Vagina (tissue), 2 donors: ENCODE results near the gene WFDC2. TPM values are rescaled to one million over a fixed set of nuclear protein-coding genes. Genes with fewer than 3 reads are reported as not detected.
A peak's percentile ranks its signal among the peaks of the same experiment; 100 is the strongest.

Experiments used
- DNase-seq, 2 donors: peaks; one replicate each; pipeline ENCODE4 v3.0.0-alpha.2; 2017; ENCODE audit errors: extremely low spot score in 2 of 2
- H3K27ac ChIP-seq: fragments of 200-600 bp; sonication (generic); one replicate; pipeline ENCODE4 v1.5.1; 2019
- H3K27me3 ChIP-seq: fragments of 200-600 bp; sonication (generic); one replicate; pipeline ENCODE4 v1.5.1; 2019
- H3K36me3 ChIP-seq, 2 donors: fragments of 200-600 bp; sonication (generic); one replicate each; pipeline ENCODE4 v1.5.1; 2017 to 2019
- H3K4me1 ChIP-seq: fragments of 200-600 bp; sonication (generic); one replicate; pipeline ENCODE4 v1.5.1; 2019
- H3K4me3 ChIP-seq, 2 donors: fragments of 200-600 bp; sonication (generic); 1 replicate in 1 of 2; 2 replicates in 1 of 2; pipeline ENCODE4 v1.5.1; 2016 to 2019
- H3K9me3 ChIP-seq: fragments of 200-600 bp; sonication (generic); one replicate; pipeline ENCODE4 v1.5.1; 2019
- POLR2A ChIP-seq, 2 donors: fragments of 450-650 bp; IDR thresholded peaks; one replicate each; pipeline ENCODE4 v1.6.1; 2017; ENCODE audit warnings: antibody characterized with exemption in 2 of 2, mild to moderate bottlenecking in 2 of 2, moderate library complexity in 2 of 2
- POLR2AphosphoS5 ChIP-seq, 2 donors: sonication (generic); formaldehyde crosslinking; IDR thresholded peaks; one replicate each; pipeline ENCODE4 v1.9.0; 2017; ENCODE audit warnings: antibody characterized with exemption in 2 of 2, mild to moderate bottlenecking in 2 of 2, low read depth in 1 of 2; ENCODE audit not compliant: insufficient read depth in 1 of 2
- intact Hi-C: fragments of 100-400 bp; cut with DNase I; formaldehyde crosslinking; loops from one replicate; pipeline ENCODE4 v1.15.1; 2023
- total RNA-seq: library from RNA; depleted of rRNA; stranded (reverse); fragments of >200 nt; gene quantifications from one replicate; pipeline ENCODE4 v1.2.3, GENCODE V29; 2016
- TF ChIP-seq, protein P1 (sequence below), 3 experiments: fragments of 450-650 bp in 2 of 3; fragments of 200-600 bp in 1 of 3; sonication (generic) in 1 of 3; IDR thresholded peaks; one replicate each; pipeline ENCODE4 v1.5.1; 2017 to 2019; ENCODE audit warnings: antibody characterized with exemption in 3 of 3, mild to moderate bottlenecking in 2 of 3, moderate library complexity in 2 of 3

The WFDC2 gene, protein sequence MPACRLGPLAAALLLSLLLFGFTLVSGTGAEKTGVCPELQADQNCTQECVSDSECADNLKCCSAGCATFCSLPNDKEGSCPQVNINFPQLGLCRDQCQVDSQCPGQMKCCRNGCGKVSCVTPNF
- total RNA-seq = 2.2 TPM

GRCh38 chr20:45469336-45470261, at the start of gene WFDC2:
WFDC2 (plus strand) TSS chr20:45469753; CDS start chr20:45469782, 29 bp downstream.
- no peaks in the 10 kb centered on the region for H3K27me3 ChIP-seq
- peaks cover 18% of the 10 kb centered on the region for H3K4me1 ChIP-seq
- H3K9me3 ChIP-seq = no peaks in the 10 kb centered on the region
- intact Hi-C loops = no loop called here
- TF ChIP-seq POLR2A (IDR thresholded peaks at IDR 0.05) (no peak), POLR2AphosphoS5 (IDR thresholded peaks at IDR 0.05; ENCODE audit: insufficient read depth in 1 of 2, low read depth in 1 of 2) (no peak)
- TF ChIP-seq, protein P1, sequence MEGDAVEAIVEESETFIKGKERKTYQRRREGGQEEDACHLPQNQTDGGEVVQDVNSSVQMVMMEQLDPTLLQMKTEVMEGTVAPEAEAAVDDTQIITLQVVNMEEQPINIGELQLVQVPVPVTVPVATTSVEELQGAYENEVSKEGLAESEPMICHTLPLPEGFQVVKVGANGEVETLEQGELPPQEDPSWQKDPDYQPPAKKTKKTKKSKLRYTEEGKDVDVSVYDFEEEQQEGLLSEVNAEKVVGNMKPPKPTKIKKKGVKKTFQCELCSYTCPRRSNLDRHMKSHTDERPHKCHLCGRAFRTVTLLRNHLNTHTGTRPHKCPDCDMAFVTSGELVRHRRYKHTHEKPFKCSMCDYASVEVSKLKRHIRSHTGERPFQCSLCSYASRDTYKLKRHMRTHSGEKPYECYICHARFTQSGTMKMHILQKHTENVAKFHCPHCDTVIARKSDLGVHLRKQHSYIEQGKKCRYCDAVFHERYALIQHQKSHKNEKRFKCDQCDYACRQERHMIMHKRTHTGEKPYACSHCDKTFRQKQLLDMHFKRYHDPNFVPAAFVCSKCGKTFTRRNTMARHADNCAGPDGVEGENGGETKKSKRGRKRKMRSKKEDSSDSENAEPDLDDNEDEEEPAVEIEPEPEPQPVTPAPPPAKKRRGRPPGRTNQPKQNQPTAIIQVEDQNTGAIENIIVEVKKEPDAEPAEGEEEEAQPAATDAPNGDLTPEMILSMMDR (IDR thresholded peaks at IDR 0.05) = no peak
- no peaks in the 10 kb centered on the region for H3K36me3 ChIP-seq
- peak in 1 of 2 donors; percentile 29 for DNase-seq
- peak within 1 kb of the TSS; percentile 53 to 63 for H3K4me3 ChIP-seq
- H3K27ac ChIP-seq = peak within 1 kb of the TSS; percentile 30

- H3K36me3 ChIP-seq = peaks cover 0 to 50% of the 10 kb centered on the region in 2 donors
- no peak overlapping the region for H3K27ac ChIP-seq
- no peak overlapping the region for H3K4me3 ChIP-seq
- H3K27me3 ChIP-seq = no peaks in the 10 kb centered on the region
- no peak for DNase-seq
- H3K4me1 ChIP-seq = peaks cover 37% of the 10 kb centered on the region
- intact Hi-C loops = no loop called here
- TF ChIP-seq, protein P1 (IDR thresholded peaks at IDR 0.05) = no peak
- TF ChIP-seq POLR2A (IDR thresholded peaks at IDR 0.05) (no peak), POLR2AphosphoS5 (IDR thresholded peaks at IDR 0.05; ENCODE audit: insufficient read depth in 1 of 2, low read depth in 1 of 2) (no peak)
- H3K9me3 ChIP-seq = no peaks in the 10 kb centered on the region
Observed at GRCh38 chr20:45420125-45420524, 49.4 kb upstream of the WFDC2 start.

DNA sequence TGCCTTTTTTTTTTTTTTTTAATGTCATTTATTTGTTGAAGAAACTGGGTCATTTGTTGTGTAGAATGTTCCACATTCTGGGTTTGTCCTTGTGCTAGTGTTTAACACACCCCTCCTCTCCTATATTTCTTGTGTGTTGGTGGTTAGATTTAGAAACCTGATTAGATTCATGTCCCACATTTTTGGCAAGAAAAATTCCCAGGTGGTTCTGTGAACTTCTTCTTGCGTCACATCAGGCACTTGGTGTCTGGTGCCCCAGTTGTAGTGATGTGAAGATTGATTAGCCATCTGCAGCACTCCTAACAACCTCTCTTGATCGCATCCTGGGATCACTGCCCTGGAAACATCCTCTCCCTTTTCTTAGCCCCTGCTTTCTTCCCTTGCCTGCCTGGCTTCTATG, 45.9 kb upstream of the WFDC2 start:
- Histone ChIP-seq H3K27me3 (no peaks in the 10 kb centered on the region), H3K4me3 (no peak overlapping the region), H3K27ac (no peak overlapping the region), H3K36me3 (peaks cover 0 to 62% of the 10 kb centered on the region in 2 donors), H3K4me1 (peaks cover 9% of the 10 kb centered on the region), H3K9me3 (no peaks in the 10 kb centered on the region)
- TF ChIP-seq POLR2AphosphoS5 (IDR thresholded peaks at IDR 0.05; ENCODE audit: insufficient read depth in 1 of 2, low read depth in 1 of 2) (no peak), POLR2A (IDR thresholded peaks at IDR 0.05) (no peak)
- TF ChIP-seq, protein P1 (IDR thresholded peaks at IDR 0.05) = no peak
- DNase-seq = no peak
- intact Hi-C loops = no loop called here

- no peak for TF ChIP-seq POLR2AphosphoS5 (IDR thresholded peaks at IDR 0.05; ENCODE audit: insufficient read depth in 1 of 2, low read depth in 1 of 2)
- TF ChIP-seq, protein P1 (IDR thresholded peaks at IDR 0.05) = no peak
- no peak for TF ChIP-seq POLR2A (IDR thresholded peaks at IDR 0.05)
- H3K27ac ChIP-seq = no peak overlapping the region
- H3K4me3 ChIP-seq = no peak overlapping the region
- peaks cover 0 to 54% of the 10 kb centered on the region in 2 donors for H3K36me3 ChIP-seq
- H3K27me3 ChIP-seq = no peaks in the 10 kb centered on the region
- intact Hi-C loops = no loop called here
- DNase-seq = no peak
- no peaks in the 10 kb centered on the region for H3K4me1 ChIP-seq
- H3K9me3 ChIP-seq = no peaks in the 10 kb centered on the region
Observed at GRCh38 chr20:45425561-45425960, 44.0 kb upstream of the WFDC2 start.
